H1 (cell line): Measurements from ENCODE around the gene PUDP. TPM values are rescaled to one million over a fixed set of nuclear protein-coding genes. Genes with fewer than 3 reads are reported as not detected.

ENCODE experiments used
- CTCF ChIA-PET: fragments of 300-600 bp; sonication (Branson Sonifier 250); formaldehyde crosslinking; loops from one replicate; lab custom pipeline; 2021; ENCODE audit not compliant: partially characterized antibody; lab: Charles Lee
- POLR2A ChIA-PET: fragments of 300-600 bp; sonication (Branson Sonifier 250); formaldehyde crosslinking; loops from one replicate; lab custom pipeline; 2021; ENCODE audit warnings: inconsistent platforms; ENCODE audit not compliant: partially characterized antibody; lab: Charles Lee
- DNase-seq, 2 experiments: peaks; one replicate each; pipeline versions ENCODE4 v3.0.0 to v3.0.0-alpha.2; 2010 to 2022; ENCODE audit warnings: low spot score in 2 of 2, low read depth in 1 of 2, mixed read lengths in 1 of 2
- FAIRE-seq: peaks from 2 replicates; lab custom pipeline; 2011; peaks lifted over from hg19 to GRCh38; lab: Jason Lieb, UNC
- H2AFZ ChIP-seq: 2 replicates; pipeline ENCODE4 v1.8.1; 2012; ENCODE audit warnings: low read length, inconsistent platforms
- H2AK5ac ChIP-seq: 2 replicates; pipeline ENCODE4 v1.6.1; 2013; ENCODE audit warnings: low read depth, low read length
- H2BK120ac ChIP-seq: replicated peaks from 2 replicates; pipeline ENCODE3; 2013; ENCODE audit warnings: low read depth, low read length, inconsistent platforms
- H2BK12ac ChIP-seq: 2 replicates; pipeline ENCODE4 v1.6.1; 2013; ENCODE audit warnings: low read depth, low read length
- H2BK15ac ChIP-seq: 2 replicates; pipeline ENCODE4 v1.6.1; 2013; ENCODE audit warnings: low read length
- H2BK20ac ChIP-seq: 2 replicates; pipeline ENCODE4 v1.6.1; 2013; ENCODE audit warnings: low read length
- H2BK5ac ChIP-seq: 2 replicates; pipeline ENCODE4 v1.6.1; 2013; ENCODE audit warnings: low read depth, low read length
- H3K14ac ChIP-seq: 2 replicates; pipeline ENCODE4 v1.6.1; 2013; ENCODE audit warnings: inconsistent platforms; ENCODE audit not compliant: insufficient read length
- H3K18ac ChIP-seq: 2 replicates; pipeline ENCODE4 v1.6.1; 2013; ENCODE audit warnings: low read length; ENCODE audit errors: extremely low read depth
- H3K23ac ChIP-seq: 2 replicates; pipeline ENCODE4 v1.6.1; 2013; ENCODE audit warnings: inconsistent platforms; ENCODE audit not compliant: insufficient read length
- H3K23me2 ChIP-seq: 2 replicates; pipeline ENCODE4 v1.6.1; 2013; ENCODE audit warnings: low read depth, low read length
- H3K27ac ChIP-seq: 2 replicates; pipeline ENCODE4 v1.6.1; 2011; ENCODE audit warnings: low read depth, low read length, inconsistent platforms
- H3K27me3 ChIP-seq, 4 experiments: replicated peaks in 1 of 4; 1 replicate in 1 of 4; 2 replicates in 3 of 4; pipeline versions ENCODE4 v1.6.1 to v1.8.1; 2011 to 2013; ENCODE audit warnings: low read length in 3 of 4, mild to moderate bottlenecking in 3 of 4, inconsistent platforms in 2 of 4, mixed read lengths in 2 of 4, moderate library complexity in 1 of 4; ENCODE audit not compliant: control insufficient read depth in 3 of 4, insufficient read depth in 3 of 4; ENCODE audit errors: extremely low read depth in 1 of 4
- H3K36me3 ChIP-seq, 4 experiments: 2 replicates each; pipeline versions ENCODE4 v1.6.1 to v1.8.1; 2011 to 2013; ENCODE audit warnings: mild to moderate bottlenecking in 4 of 4, low read length in 3 of 4, moderate library complexity in 2 of 4, control low read depth in 1 of 4, inconsistent platforms in 1 of 4; ENCODE audit not compliant: insufficient read depth in 4 of 4, control insufficient read depth in 2 of 4
- H3K4ac ChIP-seq: replicated peaks from 2 replicates; pipeline ENCODE3; 2013; ENCODE audit warnings: low read length, low read depth, mixed read lengths, inconsistent platforms; ENCODE audit not compliant: insufficient read length
- H3K4me1 ChIP-seq, 4 experiments: replicated peaks in 1 of 4; 1 replicate in 1 of 4; 2 replicates in 3 of 4; pipeline versions ENCODE4 v1.6.1 to v1.8.1; 2011 to 2013; ENCODE audit warnings: low read length in 3 of 4, inconsistent platforms in 2 of 4, mixed read lengths in 1 of 4; ENCODE audit not compliant: insufficient read depth in 4 of 4, control insufficient read depth in 3 of 4
- H3K4me2 ChIP-seq, 2 experiments: 2 replicates each; pipeline versions ENCODE4 v1.6.1 to v1.8.1; 2011 to 2013; ENCODE audit warnings: low read depth in 2 of 2, low read length in 2 of 2, control low read depth in 1 of 2, inconsistent platforms in 1 of 2, mild to moderate bottlenecking in 1 of 2; ENCODE audit not compliant: insufficient read depth in 1 of 2
- H3K4me3 ChIP-seq, 4 experiments: fragments of 200-600, 300-600 bp in 1 of 4; sonication (generic), shearing (Covaris generic), sonication (Bioruptor Twin) in 1 of 4; 2 replicates each; pipeline versions ENCODE4 v1.5.1 to v1.8.1; 2011 to 2016; ENCODE audit warnings: low read length in 4 of 4, low read depth in 3 of 4, control low read depth in 2 of 4, inconsistent platforms in 2 of 4, mild to moderate bottlenecking in 2 of 4, mixed read lengths in 1 of 4, moderate library complexity in 1 of 4; ENCODE audit not compliant: insufficient read depth in 2 of 4; ENCODE audit errors: extremely low read depth in 1 of 4
- H3K56ac ChIP-seq: replicated peaks from 2 replicates; pipeline ENCODE3; 2013; ENCODE audit warnings: low read depth, mild to moderate bottlenecking, mixed read lengths, low read length, inconsistent platforms; ENCODE audit not compliant: insufficient read length
- H3K79me1 ChIP-seq: 2 replicates; pipeline ENCODE4 v1.6.1; 2013; ENCODE audit warnings: low read depth, low read length, control low read depth
- H3K79me2 ChIP-seq, 2 experiments: 2 replicates each; pipeline versions ENCODE4 v1.6.1 to v1.8.1; 2012 to 2013; ENCODE audit warnings: low read length in 2 of 2, mild to moderate bottlenecking in 2 of 2, inconsistent platforms in 1 of 2; ENCODE audit not compliant: insufficient read depth in 2 of 2, control insufficient read depth in 1 of 2
- H3K9ac ChIP-seq, 4 experiments: replicated peaks in 1 of 4; 1 replicate in 1 of 4; 2 replicates in 3 of 4; pipeline versions ENCODE4 v1.6.1 to v1.8.1; 2011 to 2013; ENCODE audit warnings: low read depth in 3 of 4, low read length in 3 of 4, control low read depth in 2 of 4, mild to moderate bottlenecking in 2 of 4, moderate library complexity in 2 of 4, inconsistent platforms in 1 of 4; ENCODE audit errors: extremely low read depth in 1 of 4
- H3K9me3 ChIP-seq, 2 experiments: 2 replicates each; pipeline versions ENCODE4 v1.6.1 to v1.8.1; 2012 to 2013; ENCODE audit warnings: mild to moderate bottlenecking in 2 of 2, moderate library complexity in 2 of 2, control low read depth in 1 of 2, inconsistent platforms in 1 of 2, low read depth in 1 of 2, low read length in 1 of 2, mixed read lengths in 1 of 2; ENCODE audit not compliant: insufficient read depth in 2 of 2
- H4K20me1 ChIP-seq, 2 experiments: replicated peaks in 1 of 2; 2 replicates each; pipeline versions ENCODE3 to v1.8.1; 2011 to 2013; ENCODE audit warnings: inconsistent platforms in 2 of 2, low read length in 2 of 2, mild to moderate bottlenecking in 1 of 2; ENCODE audit not compliant: insufficient read depth in 2 of 2, control insufficient read depth in 1 of 2
- H4K5ac ChIP-seq: 2 replicates; pipeline ENCODE4 v1.6.1; 2013; ENCODE audit warnings: low read length, low read depth, mixed read lengths, inconsistent platforms; ENCODE audit not compliant: insufficient read length
- H4K8ac ChIP-seq: 2 replicates; pipeline ENCODE4 v1.8.0; 2013; ENCODE audit warnings: mild to moderate bottlenecking, moderate library complexity, low read length, inconsistent platforms; ENCODE audit not compliant: insufficient read depth; ENCODE audit errors: extremely low read depth
- H4K91ac ChIP-seq: replicated peaks from 2 replicates; pipeline ENCODE3; 2013; ENCODE audit warnings: low read length, mixed read lengths, inconsistent platforms; ENCODE audit not compliant: insufficient read length
- BACH1 ChIP-seq: IDR thresholded peaks from 2 replicates; pipeline ENCODE4 v1.6.1; 2012; ENCODE audit warnings: low read length, improper control_type of control experiment
- SP2 ChIP-seq: IDR thresholded peaks from 2 replicates; pipeline ENCODE4 v1.6.1; 2012; ENCODE audit warnings: mild to moderate bottlenecking, low read length, inconsistent platforms
- TBP ChIP-seq: IDR thresholded peaks from 2 replicates; pipeline ENCODE4 v1.6.1; 2011; ENCODE audit warnings: low read depth, low read length, improper control_type of control experiment
- WGBS, 2 experiments: shearing (Covaris generic) in 1 of 2; methylation state at CpG; one replicate each; pipeline versions ENCODE4 v1.1.6 to v1.1.7; 2013 to 2015; ENCODE audit warnings: low lambda C conversion rate in 2 of 2, mixed read lengths in 2 of 2, inconsistent platforms in 1 of 2, low coverage in 1 of 2, missing lambda C conversion rate in 1 of 2; ENCODE audit not compliant: insufficient replicate concordance in 2 of 2, insufficient coverage in 1 of 2, insufficient read length in 1 of 2; ENCODE audit errors: extremely low coverage in 1 of 2, missing lambda C conversion rate in 1 of 2; 5-methylcytosine and 5-hydroxymethylcytosine counted together
- polyA plus RNA-seq, 7 experiments: library from polyadenylated mRNA; depleted of rRNA in 3 of 7; stranded (reverse) in 5 of 7; unstranded in 2 of 7; fragments of >200 nt in 5 of 7; fragments of 200-250 nt in 2 of 7; gene quantifications; 1 replicate in 5 of 7; 2 replicates in 1 of 7; 4 replicates in 1 of 7; pipeline versions ENCODE4 v1.2.1 to v1.2.3, GENCODE V29; 2011 to 2013; ENCODE audit warnings: missing spikeins in 2 of 7, mixed read lengths in 2 of 7
- total RNA-seq: library from RNA; stranded (reverse); fragmentation: NEBNext Ultra II Directional; extraction: Animal tissue kit (Norgen Biotek cat#: 25700); gene quantifications from 2 replicates; pipeline ENCODE4 v1.2.1, GENCODE V29; 2021
- TF ChIP-seq, protein P1 (sequence below): IDR thresholded peaks from 2 replicates; pipeline ENCODE4 v1.6.1; 2011; ENCODE audit warnings: low read length, improper control_type of control experiment

The PUDP gene
- total and polyA plus RNA-seq, 2 of the 8 experiments (the other 6 are each of a cell fraction or from before 2014, with no cell fraction given) = 27.2 to 30.2 TPM

DNA sequence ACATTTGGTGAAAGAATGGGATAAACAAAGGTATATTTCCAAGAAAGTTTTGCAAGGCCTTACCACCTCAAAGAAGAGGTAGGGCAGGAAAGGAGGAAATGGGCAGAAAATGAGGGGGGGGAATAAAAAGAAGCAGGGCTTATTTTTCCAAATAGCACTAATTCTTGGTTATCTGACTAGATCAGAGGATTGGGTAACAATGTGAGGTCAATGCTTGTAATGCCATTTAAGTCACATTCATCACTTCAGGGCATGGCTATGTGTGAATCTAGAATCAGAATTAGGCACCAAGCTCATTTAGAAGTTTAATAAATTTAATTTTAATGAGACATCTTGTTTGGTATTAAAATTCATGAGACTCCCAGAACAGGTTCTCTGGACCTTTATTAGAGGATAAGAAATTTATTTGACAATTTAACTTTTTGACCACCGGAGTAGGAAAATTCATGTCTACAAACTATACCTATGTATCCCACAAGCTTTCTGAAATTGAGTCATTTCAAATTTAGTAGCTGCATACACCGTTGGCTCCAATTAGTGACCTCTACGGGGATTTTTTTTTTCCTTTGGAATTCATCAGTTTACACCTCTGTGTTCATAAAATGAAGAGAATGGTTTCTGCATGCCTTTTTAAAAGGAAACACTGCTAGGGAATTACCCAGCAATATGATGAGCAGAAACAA lies 1.8 kb downstream of the PUDP start:
- Histone ChIP-seq H2BK12ac (no peak overlapping the region), H3K23me2 (peaks cover 6% of the 10 kb centered on the region; the same call in 1 of the 2 replicates), H3K79me2 (peaks cover 0 to 3% of the 10 kb centered on the region in 2 experiments; a peak in 1 of 4 replicates), H2BK15ac (no peak overlapping the region), H3K56ac (no peak overlapping the region), H3K27me3 (no peaks in the 10 kb centered on the region), H2BK20ac (no peak overlapping the region), H3K4me2 (no peak overlapping the region; a peak in 1 of 4 replicates), H3K9me3 (no peaks in the 10 kb centered on the region), H4K20me1 (no peaks in the 10 kb centered on the region), H2AK5ac (no peak overlapping the region), H3K27ac (no peak overlapping the region), H3K4ac (no peak overlapping the region), H3K18ac (no peak overlapping the region), H2BK5ac (no peak overlapping the region), H2BK120ac (no peak overlapping the region), H3K23ac (no peak overlapping the region), H3K36me3 (no peaks in the 10 kb centered on the region), H4K8ac (no peak overlapping the region), H3K4me3 (no peak overlapping the region), H3K9ac (no peak overlapping the region), H2AFZ (no peak overlapping the region), H4K91ac (no peak overlapping the region), H4K5ac (no peak overlapping the region), H3K14ac (no peak overlapping the region), H3K79me1 (no peaks in the 10 kb centered on the region), H3K4me1 (peaks cover 0 to 4% (median 0%) of the 10 kb centered on the region in 4 experiments; a peak in 2 of 7 replicates)
- FAIRE-seq = no peak
- TF ChIP-seq TBP = no peak
- TF ChIP-seq SP2 = no peak
- TF ChIP-seq, protein P1, sequence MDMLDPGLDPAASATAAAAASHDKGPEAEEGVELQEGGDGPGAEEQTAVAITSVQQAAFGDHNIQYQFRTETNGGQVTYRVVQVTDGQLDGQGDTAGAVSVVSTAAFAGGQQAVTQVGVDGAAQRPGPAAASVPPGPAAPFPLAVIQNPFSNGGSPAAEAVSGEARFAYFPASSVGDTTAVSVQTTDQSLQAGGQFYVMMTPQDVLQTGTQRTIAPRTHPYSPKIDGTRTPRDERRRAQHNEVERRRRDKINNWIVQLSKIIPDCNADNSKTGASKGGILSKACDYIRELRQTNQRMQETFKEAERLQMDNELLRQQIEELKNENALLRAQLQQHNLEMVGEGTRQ = no peak
- TF ChIP-seq BACH1 = no peak
- no peak for DNase-seq
- ChIA-PET POLR2A (no interaction called here), CTCF (interaction anchor here (0.6 to 1.7 kb wide), 2 partner anchors 13 to 164 kb away, joined by 3 to 5 read pairs; no protein-coding TSS in a partner anchor)
- WGBS, 2 experiments = 97% methylated on average over 3 of the region's 3 CpGs; no CpG with 5 or more reads in 1 of the 2 experiments
